ENCODE data around the gene TRPM1.

TRPM1 gene

DNA sequence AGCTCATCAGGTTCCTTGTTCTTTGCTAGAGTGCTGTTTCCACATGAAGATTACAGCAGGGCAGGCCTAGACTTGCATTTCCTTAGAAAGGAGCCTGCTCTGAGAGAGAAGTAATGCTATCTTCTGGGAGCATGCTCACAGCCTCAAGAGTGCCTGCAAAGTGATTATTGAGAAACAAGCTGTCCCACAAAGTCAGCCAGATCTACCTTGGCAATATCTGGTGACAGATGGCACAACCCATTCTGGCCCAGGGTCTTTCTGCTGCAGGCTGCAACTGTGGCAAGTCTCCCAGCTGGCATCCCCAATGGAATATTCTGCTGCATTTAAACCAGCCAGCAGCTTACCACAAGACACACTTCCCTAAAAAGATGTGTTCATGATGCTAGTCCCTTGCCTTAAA, 139.4 kb downstream of the TRPM1 start:
- no peak for DNase-seq

- no peak for DNase-seq
These were observed 143.3 kb downstream of the TRPM1 start for GRCh38 chr15:30958219-30958618.

- DNase-seq = no peak
These were observed 145.1 kb downstream of the TRPM1 start for GRCh38 chr15:30956216-30957124.

DNA sequence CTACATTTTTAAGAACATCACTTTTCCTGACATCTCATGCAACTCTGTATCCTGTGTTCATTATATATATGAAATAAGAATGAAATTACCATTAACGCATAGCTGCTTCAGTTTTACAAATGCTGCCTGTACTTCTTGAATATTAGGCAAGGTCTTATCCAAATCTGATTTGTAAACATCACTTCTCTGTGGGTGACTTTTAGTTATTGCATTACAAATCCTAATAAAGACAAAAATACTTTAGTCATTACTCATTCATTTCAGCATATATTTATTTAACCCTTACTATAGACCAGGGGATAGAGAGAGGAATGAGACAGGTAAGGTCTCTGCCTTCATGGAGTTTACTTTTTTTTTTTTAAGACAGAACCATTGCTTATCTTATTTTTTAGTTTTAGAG, 146.9 kb downstream of the TRPM1 start:
- no peak for DNase-seq

GRCh38 chr15:30953731-30954378, 147.7 kb downstream of the TRPM1 start:
- DNase-seq = peak in 1 of 5 donors; percentile 15

DNA sequence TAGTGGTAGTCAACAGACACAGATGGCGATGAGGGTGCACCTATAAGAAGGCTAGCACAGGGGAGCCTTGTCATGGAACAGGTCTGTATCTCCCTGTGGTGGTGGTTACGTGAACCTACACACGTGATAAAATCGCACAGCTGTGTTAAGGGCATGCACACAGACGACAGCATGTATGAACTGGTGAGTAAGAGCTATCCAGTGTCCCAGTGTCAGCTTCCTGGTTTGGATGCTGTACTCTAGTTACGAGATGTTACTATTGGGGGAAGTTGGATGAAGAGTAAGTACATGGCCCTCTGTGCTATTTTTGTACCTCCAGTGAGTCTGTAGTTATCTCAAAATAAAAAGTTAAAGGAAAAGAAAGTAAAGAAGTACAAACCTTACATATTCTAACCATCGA, 148.3 kb downstream of the TRPM1 start:
- DNase-seq = no peak
